Measurements from ENCODE around the gene CHEK1.

CHEK1 gene

DNA sequence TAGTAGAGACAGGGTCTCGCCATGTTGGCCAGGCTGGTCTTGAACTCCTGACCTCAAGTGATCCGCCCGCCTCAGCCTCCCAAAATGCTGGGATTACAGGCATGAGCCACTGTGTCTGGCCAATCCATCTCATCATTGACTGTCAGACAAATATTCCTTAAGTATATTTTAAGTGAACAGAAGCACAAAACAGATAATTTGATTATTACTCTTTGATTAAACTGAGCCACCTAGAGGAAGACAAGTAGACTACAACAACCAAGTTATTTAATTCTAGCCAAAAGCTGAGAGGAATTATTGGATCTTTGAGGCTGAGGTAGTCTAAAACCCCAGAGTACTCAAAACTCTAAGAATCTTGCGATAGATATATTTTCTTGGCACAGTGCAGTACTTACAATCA, 54.4 kb downstream of the CHEK1 start:
- TF ChIP-seq POLR2A (IDR thresholded peaks at IDR 0.05; ENCODE audit: low read depth, low read length) (no peak), TAF1 (IDR thresholded peaks at IDR 0.05; ENCODE audit: borderline replicate concordance, low read depth, low read length) (no peak), POLR2AphosphoS5 (IDR thresholded peaks at IDR 0.05; ENCODE audit: low read depth, low read length) (no peak)
- DNase-seq (ENCODE audit: insufficient read length), result no peak
- FAIRE-seq, result no peak

DNA sequence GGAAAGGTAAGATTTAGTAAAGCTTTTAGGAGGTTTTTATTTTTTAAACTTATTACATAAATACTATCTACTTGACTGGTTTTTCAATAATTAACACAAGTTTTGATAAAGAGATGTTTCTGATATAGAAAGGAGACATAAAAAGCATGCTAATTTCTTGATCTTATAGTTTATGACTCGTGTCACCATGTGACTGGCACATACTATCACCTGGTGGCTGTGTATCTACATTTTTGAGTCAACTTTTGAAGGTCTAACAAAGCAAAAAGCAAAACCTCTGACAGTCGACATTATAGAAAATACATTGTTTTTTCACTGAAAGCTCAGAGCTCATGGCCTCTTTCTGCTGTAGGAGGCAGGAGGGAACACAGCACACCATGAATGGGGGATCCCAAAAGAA, 54.9 kb downstream of the CHEK1 start:
- no peak for FAIRE-seq
- TF ChIP-seq TAF1 (IDR thresholded peaks at IDR 0.05; ENCODE audit: borderline replicate concordance, low read depth, low read length) (no peak), POLR2A (IDR thresholded peaks at IDR 0.05; ENCODE audit: low read depth, low read length) (no peak), POLR2AphosphoS5 (IDR thresholded peaks at IDR 0.05; ENCODE audit: low read depth, low read length) (no peak)
- no peak for DNase-seq (ENCODE audit: insufficient read length)

DNA sequence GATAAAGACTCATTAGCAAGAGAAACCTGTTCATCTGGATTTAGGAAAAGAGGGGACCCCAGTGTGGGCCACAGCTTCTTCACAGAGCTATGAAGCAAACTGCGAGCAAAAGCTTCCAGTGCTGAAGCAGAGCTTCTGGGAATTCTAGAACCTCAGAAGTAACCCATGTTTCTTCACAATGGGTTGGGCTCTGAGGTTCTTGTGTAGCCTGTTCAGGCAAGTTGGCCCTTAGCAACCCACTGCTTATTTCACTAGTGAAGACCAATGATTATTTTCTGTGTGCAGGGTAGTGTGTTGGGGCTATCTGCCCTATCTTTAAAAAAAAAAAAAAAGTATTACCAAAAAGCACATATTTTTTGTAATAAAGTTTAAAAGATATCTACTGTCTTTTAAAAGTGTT, 55.8 kb downstream of the CHEK1 start, which contains the start of gene ACRV1:
Gene ACRV1 (minus strand): TSS at position 101 of the 400 bp plus-strand sequence. CDS start 67 bp downstream, at position 34.
- DNase-seq (ENCODE audit: insufficient read length) (no peak), FAIRE-seq (no peak)
- TF ChIP-seq TAF1 (IDR thresholded peaks at IDR 0.05; ENCODE audit: borderline replicate concordance, low read depth, low read length) (no peak), POLR2A (IDR thresholded peaks at IDR 0.05; ENCODE audit: low read depth, low read length) (no peak), POLR2AphosphoS5 (IDR thresholded peaks at IDR 0.05; ENCODE audit: low read depth, low read length) (no peak)

DNA sequence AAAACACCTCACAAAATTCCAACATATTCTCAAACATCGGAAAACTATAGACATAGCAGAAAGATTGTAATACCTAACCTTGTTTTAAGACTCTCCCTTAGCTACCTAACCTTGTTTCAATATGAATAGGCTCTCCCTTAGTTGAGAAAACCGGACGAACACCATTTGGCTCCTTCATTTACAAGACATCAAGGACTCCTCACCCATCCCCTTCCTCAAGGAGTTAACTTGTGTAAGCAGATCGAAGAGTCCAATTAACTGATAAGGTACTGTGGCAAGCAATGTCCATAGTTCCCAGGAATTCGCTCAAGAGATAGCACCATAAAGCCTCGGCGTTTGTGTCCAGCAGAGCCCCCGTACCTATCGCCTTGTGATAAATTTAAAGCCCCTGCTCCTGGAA, 60.3 kb downstream of the CHEK1 start:
- no peak for FAIRE-seq
- DNase-seq (ENCODE audit: insufficient read length), result no peak
- TF ChIP-seq TAF1 (IDR thresholded peaks at IDR 0.05; ENCODE audit: borderline replicate concordance, low read depth, low read length), result no peak
- no peak for TF ChIP-seq POLR2A (IDR thresholded peaks at IDR 0.05; ENCODE audit: low read depth, low read length)
- no peak for TF ChIP-seq POLR2AphosphoS5 (IDR thresholded peaks at IDR 0.05; ENCODE audit: low read depth, low read length)

DNA sequence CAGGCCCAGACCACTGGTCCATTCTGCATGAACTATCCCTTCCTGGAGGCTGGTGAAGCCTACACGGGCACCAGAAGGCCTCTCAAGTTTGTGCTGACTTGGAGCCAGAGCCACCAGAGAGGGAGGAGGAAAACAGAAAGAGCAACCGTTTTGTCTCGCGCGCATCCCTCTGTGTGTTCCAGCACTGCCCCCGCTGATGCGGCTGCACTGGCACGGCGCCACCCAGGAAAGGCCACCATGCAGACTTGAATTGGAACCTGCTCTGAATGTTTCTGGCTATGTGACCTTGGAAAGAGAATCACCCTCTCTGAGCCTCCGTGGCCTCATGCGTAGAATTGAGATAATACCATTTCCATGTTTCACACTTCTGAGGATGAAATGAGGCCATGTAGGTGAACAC, 63.1 kb downstream of the CHEK1 start:
- TF ChIP-seq POLR2AphosphoS5 (IDR thresholded peaks at IDR 0.05; ENCODE audit: low read depth, low read length) (no peak), POLR2A (IDR thresholded peaks at IDR 0.05; ENCODE audit: low read depth, low read length) (no peak), TAF1 (IDR thresholded peaks at IDR 0.05; ENCODE audit: borderline replicate concordance, low read depth, low read length) (no peak)
- DNase-seq (ENCODE audit: insufficient read length), result no peak
- no peak for FAIRE-seq

DNA sequence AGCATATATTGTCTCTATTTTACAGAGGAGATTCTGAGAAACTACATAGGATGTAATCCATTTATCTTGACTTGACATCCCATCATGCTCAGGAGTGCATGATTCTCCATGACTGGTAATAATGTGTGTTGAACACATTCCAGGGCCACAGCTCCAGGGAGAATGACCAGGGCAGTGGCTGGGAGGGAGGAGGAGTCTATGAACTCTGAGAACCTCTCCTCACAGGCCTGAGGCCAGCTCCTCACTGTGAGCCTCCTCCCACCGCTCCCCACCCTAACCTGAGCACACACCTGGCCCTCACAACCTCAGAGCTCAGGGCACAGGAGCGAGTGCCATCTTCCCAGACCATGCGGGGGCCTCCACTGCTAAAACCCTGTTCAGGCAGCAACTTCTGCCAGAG, 63.7 kb downstream of the CHEK1 start:
- no peak for FAIRE-seq
- DNase-seq (ENCODE audit: insufficient read length), result no peak
- TF ChIP-seq TAF1 (IDR thresholded peaks at IDR 0.05; ENCODE audit: borderline replicate concordance, low read depth, low read length) (no peak), POLR2A (IDR thresholded peaks at IDR 0.05; ENCODE audit: low read depth, low read length) (no peak), POLR2AphosphoS5 (IDR thresholded peaks at IDR 0.05; ENCODE audit: low read depth, low read length) (no peak)

DNA sequence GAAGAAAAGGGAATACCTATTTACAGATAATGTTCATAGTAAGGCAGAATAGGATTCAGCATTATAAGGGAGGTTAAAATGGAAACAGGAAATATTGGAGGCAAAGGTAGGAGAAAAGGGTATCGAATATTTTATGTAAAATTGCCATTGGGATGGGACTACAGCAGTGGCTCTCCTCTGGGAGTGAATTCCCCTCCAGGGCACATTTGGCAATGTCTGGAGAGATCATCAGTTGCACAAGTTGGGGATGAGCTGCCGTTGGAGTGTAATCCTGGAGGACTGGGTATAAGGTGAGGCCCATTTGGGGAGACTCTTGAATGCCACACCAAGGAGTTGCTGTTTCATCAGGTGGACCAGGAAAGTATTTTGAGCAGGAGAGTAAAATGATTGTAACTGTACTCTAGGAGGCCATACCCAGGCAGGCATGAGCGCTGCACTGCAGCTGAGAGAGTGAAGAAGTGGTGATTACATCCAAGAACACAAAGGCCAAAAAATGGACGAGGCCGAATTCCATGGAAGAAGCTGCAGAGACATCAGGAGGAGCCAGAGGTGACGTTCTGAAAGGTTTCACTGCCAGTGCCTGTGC, 64.4 kb downstream of the CHEK1 start:
- FAIRE-seq (no peak), DNase-seq (ENCODE audit: insufficient read length) (no peak)
- TF ChIP-seq POLR2A (IDR thresholded peaks at IDR 0.05; ENCODE audit: low read depth, low read length), result no peak
- no peak for TF ChIP-seq POLR2AphosphoS5 (IDR thresholded peaks at IDR 0.05; ENCODE audit: low read depth, low read length)
- no peak for TF ChIP-seq TAF1 (IDR thresholded peaks at IDR 0.05; ENCODE audit: borderline replicate concordance, low read depth, low read length)

DNA sequence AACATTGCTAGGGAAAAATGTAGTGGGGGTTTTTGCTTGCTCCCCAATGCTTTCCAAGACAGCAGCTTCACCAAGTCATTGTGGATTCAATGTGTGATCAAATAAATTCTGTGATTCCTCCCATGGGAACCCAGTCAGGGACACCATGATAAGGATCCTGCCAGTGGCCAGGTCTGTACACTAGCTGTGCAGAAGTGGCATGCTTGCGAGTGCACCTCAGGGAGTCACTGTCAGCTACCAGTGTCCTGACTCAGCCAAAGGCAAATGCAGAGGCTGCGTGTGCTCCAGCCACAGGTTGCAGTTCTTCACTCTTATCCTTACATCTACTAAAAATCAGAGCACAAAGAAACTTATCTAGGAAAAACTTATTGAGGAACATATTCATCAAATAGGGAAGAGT, 65.0 kb downstream of the CHEK1 start:
- FAIRE-seq, result no peak
- no peak for DNase-seq (ENCODE audit: insufficient read length)

DNA sequence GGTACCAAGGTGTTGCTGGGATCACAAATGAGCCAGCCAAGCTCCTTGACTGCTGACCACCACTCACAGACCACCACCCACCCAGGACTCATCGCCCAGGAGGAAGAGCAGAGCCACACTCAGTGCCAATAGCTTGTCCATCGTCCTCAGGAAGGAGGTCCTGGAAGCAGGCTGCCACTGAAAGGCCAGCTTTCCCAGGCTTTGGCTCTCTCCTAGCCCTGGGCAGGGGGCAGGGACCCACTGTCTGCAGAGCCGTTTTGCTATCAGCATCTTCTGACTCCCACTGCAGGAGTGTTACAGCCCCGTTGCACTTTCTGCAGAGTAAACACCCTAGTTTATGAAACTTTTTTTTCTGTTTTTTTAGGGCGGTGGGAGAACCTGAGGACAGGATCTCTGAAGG, 67.9 kb downstream of the CHEK1 start:
- DNase-seq (ENCODE audit: insufficient read length) (no peak), FAIRE-seq (no peak)
- TF ChIP-seq TAF1 (IDR thresholded peaks at IDR 0.05; ENCODE audit: borderline replicate concordance, low read depth, low read length), result no peak
- no peak for TF ChIP-seq POLR2AphosphoS5 (IDR thresholded peaks at IDR 0.05; ENCODE audit: low read depth, low read length)
- no peak for TF ChIP-seq POLR2A (IDR thresholded peaks at IDR 0.05; ENCODE audit: low read depth, low read length)

More for the DNA sequence above, 65.0 kb downstream of the CHEK1 start:
- TF ChIP-seq POLR2A (IDR thresholded peaks at IDR 0.05; ENCODE audit: low read depth, low read length) (no peak), TAF1 (IDR thresholded peaks at IDR 0.05; ENCODE audit: borderline replicate concordance, low read depth, low read length) (no peak), POLR2AphosphoS5 (IDR thresholded peaks at IDR 0.05; ENCODE audit: low read depth, low read length) (no peak)

DNA sequence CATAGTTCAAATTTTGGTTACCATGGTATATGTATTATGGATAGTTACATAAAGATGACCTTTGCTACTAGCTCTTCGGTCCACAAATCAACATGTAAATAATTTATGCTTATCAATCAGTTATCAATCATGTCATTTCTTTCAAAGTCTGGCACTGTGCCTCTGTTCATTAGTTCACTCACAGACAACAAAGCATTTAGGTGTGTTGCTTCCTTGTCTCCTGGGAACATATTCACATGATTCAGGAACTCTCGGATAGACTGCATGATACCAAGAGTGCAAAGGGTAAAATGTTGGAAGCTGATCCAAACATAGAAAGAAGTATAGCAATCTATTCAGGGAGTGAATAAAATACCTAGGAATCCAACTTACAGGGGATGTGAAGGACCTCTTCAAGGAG, 70.0 kb downstream of the CHEK1 start:
- FAIRE-seq (no peak), DNase-seq (ENCODE audit: insufficient read length) (no peak)
- TF ChIP-seq POLR2A (IDR thresholded peaks at IDR 0.05; ENCODE audit: low read depth, low read length) (no peak), TAF1 (IDR thresholded peaks at IDR 0.05; ENCODE audit: borderline replicate concordance, low read depth, low read length) (no peak), POLR2AphosphoS5 (IDR thresholded peaks at IDR 0.05; ENCODE audit: low read depth, low read length) (no peak)

DNA sequence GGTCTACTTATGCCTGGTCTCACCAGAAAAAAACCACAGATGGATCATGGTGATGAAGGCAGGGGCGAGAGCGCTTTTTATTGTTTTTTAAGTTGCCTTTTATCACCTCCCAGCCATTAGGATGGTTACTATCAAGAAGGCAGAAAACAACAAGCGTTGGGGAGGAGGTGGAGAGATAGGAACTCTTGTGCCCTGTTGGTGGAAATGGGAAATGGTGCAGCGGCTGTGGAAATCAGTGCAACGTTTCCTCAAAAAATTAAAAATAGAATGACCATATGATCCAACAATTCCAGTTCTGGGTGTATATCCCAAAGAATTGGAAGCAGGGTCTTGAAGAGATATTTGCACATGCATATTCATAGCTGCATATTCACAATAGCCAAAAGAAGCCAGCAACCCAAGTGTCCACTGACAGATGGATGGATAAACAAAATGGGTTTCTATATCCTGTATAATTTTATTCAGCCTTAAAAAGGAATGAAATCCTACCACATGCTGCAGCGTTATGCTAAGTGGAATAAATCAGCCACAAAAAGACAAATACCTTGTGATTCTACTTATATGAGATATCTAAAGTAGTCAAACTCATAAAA, 76.2 kb downstream of the CHEK1 start:
- DNase-seq (ENCODE audit: insufficient read length) (no peak), FAIRE-seq (no peak)
- no peak for TF ChIP-seq POLR2A (IDR thresholded peaks at IDR 0.05; ENCODE audit: low read depth, low read length)
- no peak for TF ChIP-seq TAF1 (IDR thresholded peaks at IDR 0.05; ENCODE audit: borderline replicate concordance, low read depth, low read length)
- TF ChIP-seq POLR2AphosphoS5 (IDR thresholded peaks at IDR 0.05; ENCODE audit: low read depth, low read length), result no peak

Data from GM12892 (cell line).